Measurements from ENCODE around the gene SNX19.
"Not testable (repeated sequence)": the region's sequence is repeated elsewhere in the genome, so short reads cannot be mapped to it uniquely, and the experiment has no call there.

The SNX19 gene, protein sequence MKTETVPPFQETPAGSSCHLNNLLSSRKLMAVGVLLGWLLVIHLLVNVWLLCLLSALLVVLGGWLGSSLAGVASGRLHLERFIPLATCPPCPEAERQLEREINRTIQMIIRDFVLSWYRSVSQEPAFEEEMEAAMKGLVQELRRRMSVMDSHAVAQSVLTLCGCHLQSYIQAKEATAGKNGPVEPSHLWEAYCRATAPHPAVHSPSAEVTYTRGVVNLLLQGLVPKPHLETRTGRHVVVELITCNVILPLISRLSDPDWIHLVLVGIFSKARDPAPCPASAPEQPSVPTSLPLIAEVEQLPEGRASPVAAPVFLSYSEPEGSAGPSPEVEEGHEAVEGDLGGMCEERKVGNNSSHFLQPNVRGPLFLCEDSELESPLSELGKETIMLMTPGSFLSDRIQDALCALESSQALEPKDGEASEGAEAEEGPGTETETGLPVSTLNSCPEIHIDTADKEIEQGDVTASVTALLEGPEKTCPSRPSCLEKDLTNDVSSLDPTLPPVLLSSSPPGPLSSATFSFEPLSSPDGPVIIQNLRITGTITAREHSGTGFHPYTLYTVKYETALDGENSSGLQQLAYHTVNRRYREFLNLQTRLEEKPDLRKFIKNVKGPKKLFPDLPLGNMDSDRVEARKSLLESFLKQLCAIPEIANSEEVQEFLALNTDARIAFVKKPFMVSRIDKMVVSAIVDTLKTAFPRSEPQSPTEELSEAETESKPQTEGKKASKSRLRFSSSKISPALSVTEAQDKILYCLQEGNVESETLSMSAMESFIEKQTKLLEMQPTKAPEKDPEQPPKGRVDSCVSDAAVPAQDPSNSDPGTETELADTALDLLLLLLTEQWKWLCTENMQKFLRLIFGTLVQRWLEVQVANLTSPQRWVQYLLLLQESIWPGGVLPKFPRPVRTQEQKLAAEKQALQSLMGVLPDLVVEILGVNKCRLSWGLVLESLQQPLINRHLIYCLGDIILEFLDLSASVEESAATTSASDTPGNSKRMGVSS

DNA sequence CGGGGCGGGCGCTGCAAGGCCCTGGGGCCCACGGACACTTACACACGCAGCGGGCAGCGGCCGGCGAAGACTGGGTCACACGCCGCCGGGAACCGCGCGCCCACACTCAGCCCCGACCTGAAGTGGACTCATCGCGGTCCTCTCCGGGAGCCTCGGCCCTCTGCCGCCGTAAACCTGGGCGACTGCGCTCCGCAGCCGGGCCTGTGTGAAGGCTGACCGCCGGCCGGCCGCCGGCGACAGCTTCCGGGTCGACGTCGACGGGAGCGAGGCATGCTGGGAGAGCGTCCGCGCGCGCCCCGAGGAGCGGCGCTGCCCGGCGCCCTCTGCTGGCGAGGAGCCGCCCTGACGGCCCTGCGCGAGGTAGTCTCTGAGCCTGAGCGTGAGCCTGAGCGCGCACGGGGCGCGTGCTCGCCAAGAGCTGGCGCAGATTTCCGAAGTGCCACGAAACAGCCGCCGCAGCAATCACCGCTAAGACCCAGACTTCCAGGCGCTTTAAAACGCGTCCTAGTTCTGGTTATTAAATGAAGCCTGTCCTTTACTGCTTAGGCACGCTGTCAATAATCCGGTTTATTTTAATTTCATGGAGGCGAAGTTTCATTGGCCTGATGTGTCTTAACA lies at the start of gene SNX19:
SNX19 (minus strand) TSS at position 242 of the 618 bp plus-strand sequence. CDS start 540 bp downstream, outside the sequence.
- peak; percentile 78 to 79 for DNase-seq (ENCODE audit: low read depth in 2 of 2)

DNA sequence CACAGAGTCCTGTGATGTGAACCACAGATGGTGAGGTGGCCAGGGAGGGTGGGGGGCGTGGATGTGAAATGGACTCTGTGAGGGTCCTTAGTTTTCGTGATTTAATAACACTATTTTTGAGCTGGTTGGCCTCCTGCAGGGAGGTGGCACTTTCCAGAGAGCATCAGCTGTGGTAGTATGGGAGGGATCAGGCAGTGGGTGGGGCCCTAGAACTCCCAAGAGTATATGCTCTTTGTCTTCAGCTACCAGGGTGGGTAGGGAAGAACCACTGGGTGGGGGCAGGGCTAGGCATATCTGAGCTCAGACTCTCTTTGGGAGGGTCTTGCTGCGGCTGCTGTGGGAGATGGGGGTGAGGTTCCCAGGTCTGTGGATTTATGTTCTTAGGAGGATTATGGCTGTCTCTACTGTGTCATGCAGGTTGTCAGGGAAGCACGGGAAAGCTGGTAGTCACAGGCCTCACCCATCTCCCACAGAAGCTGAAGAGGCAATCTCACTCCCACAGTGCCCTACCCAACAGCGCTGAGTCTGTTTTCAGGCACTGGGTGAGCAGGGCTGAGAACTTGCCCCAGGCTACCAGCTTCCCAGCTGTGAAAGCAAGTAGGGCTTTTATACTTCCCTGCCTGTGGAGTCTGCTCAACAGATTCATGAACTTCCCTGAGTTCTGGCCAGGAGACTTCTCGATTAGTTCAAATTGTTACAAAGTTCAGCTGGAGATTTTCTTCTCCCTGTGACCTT lies 47.9 kb upstream of the SNX19 start:
- no peak for DNase-seq (ENCODE audit: low read depth in 2 of 2)

DNA sequence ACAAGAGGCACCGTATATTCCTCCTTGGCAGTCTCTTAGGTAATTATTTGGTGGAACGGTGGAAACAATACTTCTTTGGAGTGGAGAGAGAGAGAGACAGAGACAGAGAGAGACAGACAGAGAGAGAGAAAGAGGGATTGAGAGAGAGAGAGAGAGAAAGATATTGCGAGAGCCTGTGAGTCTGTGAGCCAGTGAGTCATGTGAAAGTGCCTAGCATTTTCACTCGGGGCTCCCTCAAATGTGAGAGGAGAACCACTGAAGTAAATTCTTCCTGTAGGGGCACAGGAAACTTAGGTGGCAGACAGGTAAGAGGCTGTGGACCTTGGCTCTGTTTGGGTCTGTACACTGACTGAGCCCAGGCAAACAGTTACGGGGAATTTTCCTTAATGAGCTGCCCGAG lies 31.6 kb upstream of the SNX19 start:
- no peak for DNase-seq (ENCODE audit: low read depth in 2 of 2)

DNA sequence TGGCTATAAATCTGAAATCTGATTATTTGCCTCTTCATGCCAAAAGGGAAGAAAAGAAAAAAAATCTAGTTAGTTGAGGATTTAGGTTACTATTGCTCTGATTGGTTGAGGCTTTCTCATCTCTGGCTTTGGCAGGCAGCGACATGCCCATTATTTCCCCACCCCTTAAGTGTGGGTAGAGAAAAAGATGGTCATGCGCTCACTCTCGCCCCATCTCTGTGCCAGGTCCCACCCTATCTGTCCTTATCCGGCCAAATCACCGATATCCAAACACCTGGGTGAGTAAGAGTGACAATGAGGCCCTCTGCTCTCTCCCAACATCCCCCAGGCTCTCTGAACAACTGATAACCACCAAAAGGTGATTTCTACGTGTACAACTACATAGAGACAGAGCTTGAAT lies 31.2 kb upstream of the SNX19 start:
- no peak for DNase-seq (ENCODE audit: low read depth in 2 of 2)

DNA sequence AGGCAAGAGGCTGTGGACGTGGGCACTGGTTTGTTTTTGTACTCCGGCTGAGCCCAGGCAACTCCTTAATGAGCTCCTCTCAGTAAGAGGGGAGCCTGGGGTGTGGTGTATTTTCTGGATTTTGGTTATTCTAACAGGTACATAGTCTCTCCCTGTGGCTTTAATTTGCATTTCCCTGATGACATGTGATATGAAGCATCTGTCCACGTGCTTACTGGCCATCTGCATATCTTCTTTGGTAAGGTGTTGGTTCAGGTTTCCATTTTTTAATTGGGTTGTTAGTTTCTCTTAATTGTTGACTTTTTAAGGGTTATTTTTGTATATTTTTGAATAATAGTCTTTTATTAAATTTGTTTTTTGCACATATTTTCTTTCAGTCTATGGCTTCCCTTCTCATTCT lies 30.8 kb upstream of the SNX19 start:
- no peak for DNase-seq (ENCODE audit: low read depth in 2 of 2)

DNA sequence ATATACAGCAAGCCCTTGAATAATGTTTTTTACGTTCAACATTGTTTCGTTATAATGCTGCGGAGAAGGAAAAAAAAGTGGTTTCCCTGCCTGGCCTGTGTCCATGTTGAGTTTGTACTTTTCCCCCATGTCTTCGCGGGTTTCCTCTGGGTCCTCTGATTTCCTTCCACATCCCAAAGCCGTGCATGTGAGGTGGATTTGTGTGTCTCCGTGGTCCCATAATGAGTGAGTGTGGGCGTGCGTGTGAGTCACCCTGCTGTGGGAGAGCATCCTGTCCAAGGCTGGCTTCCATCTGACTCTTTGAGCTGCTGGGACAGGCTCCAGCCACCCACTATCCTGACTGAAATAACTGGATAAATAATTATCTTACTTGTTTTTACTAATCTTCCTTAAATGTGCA lies 29.6 kb upstream of the SNX19 start:
- DNase-seq (ENCODE audit: low read depth in 2 of 2): no peak

DNA sequence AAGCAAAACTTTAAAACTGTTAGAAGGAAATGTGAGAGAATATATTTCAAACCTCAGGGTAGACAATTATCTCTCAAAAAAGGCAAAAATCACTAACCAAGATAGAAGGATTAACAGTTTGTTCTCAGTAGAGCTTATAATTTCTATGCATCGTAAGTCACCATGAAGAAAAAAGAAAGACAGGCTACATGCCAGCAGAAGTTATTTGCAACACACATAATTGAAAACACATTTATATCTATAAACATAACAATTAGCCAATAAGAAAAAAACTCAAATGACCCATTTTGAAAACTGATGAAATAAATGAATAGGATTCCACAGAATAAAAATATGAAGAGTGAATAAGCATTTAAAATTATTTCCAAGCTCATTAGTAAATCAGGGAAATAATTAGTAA lies 24.4 kb upstream of the SNX19 start:
- no peak for DNase-seq (ENCODE audit: low read depth in 2 of 2)

DNA sequence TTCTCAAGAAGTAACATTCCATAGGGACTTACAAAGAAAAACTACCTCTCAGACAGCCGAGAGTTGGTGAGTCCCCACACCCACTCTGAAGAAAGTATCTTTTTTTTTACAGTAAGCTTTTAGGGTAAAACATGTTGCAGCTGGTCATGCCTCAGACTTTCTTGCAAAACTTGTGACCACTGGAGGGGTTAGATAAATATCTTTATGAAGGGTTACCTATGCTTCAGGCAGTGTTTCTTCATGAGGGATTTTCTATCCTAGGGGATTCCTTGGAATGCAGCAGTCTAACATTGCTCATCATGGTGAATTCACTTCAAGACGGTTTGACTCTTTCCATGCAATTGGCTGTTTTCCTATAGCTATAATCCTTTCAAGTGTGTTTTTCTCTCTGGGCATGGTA lies 20.8 kb upstream of the SNX19 start:
- no peak for DNase-seq (ENCODE audit: low read depth in 2 of 2)

DNA sequence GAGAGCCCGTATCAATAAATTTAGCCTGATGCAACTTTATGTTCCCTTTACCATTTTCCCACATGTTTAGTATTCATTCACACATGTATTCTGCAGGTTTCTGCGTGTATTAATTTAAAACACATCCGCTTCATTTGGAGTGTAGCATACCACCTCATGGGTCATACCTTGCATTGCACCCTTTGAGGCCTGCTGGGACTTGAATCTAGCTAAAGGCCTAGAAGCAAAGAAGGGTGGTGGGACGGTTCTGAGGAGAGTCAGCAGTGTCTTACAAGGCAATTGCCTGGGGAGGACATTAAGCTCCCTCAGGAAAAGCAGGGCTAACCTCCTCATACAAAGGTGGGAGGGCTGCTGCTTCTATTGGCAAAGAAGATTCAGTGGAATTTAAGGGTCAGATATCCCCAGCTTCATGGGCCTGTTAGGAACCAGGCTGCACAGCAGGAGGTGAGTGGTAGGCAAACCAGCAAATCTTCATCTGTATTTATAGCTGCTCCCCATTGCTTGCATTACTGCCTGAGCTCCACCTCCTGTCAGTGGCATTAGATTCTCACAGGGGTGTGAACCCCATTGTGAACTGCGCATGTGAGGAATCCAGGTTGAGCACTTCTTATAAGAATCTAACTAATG lies 15.9 kb upstream of the SNX19 start:
- DNase-seq (ENCODE audit: low read depth in 2 of 2): no peak

DNA sequence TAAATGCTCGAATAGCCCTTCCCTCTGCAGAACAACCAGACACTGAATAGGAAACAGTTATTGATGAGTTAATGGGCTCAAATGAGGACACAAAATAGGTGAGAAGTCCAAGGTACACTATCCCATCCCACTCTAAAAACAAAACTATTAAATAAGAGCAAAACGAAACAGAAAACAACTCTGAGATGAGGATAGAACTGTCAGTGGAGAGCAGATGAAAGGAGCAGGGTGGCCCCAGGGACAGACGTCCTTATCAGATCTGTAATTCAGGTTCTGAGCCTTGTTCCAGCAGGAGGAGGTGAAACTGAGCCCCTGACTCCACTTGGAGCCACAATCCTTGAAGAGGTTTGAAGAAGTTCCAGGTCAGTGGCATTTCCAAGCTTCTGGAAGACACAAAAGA lies 8.5 kb upstream of the SNX19 start:
- no peak for DNase-seq (ENCODE audit: low read depth in 2 of 2)

DNA sequence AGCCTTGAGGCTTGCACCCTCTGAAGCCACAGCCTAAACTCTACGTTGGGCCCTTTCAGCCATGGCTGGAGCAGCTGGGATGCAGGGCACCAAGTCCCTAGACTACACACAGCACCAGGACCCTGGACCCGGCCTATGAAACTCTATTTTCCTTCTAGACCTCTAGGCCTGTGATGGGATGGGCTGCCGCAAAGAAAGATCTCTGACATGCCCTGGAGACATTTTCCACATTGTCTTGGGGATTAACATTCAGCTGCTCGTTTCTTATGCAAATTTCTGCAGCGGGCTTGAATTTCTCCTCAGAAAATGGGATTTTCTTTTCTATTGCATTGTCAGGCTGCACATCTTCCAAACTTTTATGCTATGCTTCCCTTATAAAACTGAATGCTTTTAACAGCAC lies 4.3 kb upstream of the SNX19 start:
- DNase-seq (ENCODE audit: low read depth in 2 of 2): not testable (repeated sequence)

DNA sequence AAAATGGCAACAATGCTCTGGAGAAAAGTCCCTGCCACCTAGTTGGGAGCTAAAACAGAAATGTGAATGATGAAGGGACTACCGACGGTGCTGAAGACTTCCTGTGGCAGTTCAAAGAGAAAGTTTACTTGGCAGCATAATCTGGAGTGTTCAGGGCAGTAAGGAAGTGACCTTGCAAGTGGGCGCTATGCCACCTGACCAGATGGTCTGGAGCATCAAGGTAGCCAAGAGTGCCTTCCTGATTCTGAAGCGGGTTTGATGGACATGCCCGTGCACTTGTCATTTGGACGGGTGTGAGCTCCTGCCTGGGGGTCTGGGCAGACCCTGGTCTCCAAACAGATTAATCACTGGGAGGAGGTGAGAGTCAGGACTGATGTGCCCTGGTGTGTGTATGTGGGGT lies 1.8 kb upstream of the SNX19 start:
- DNase-seq (ENCODE audit: low read depth in 2 of 2): no peak

DNA sequence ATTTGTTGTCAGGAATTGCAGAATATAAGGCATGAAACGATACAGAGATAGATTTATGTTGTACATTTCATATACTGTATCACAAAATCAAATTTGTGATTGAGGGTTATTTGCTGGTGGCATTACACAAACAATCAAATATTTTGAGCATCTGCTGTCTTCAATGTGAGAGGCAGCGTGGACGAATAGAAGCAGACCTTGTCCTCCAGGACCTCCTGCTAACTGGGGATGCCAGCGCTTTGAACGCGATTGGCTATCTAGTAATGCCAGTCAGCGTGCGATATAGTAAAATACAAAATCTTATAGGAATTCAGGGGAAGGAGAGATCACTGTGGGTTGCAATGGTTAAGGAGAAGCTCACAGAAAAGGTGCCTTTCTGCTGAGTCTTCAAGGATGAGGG lies 631 bp upstream of the SNX19 start:
- no peak for DNase-seq (ENCODE audit: low read depth in 2 of 2)

DNA sequence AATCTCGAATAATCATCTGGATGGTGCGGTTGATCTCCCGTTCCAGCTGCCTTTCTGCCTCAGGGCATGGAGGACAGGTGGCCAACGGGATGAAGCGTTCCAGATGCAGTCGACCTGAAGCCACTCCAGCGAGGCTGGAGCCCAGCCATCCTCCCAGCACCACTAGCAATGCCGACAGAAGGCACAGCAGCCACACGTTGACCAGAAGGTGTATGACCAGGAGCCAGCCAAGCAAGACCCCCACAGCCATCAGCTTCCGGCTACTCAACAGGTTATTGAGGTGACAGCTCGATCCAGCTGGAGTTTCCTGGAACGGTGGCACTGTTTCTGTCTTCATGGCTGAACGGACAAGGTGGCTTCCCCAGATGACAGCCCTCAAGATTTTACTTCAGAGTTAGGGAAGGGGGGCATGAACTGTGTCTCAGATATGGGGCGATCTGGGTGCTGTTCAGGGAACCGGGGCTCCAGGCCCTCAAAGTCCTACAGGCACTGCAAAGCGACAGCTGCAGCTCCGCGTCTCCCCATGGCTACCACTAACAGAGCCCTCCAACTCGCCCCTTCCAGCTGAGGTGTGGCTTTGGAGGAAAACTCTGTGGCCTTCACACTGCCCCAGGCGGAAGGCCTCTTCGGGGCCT lies 559 bp downstream of the SNX19 start:
- no peak for DNase-seq (ENCODE audit: low read depth in 2 of 2)

DNA sequence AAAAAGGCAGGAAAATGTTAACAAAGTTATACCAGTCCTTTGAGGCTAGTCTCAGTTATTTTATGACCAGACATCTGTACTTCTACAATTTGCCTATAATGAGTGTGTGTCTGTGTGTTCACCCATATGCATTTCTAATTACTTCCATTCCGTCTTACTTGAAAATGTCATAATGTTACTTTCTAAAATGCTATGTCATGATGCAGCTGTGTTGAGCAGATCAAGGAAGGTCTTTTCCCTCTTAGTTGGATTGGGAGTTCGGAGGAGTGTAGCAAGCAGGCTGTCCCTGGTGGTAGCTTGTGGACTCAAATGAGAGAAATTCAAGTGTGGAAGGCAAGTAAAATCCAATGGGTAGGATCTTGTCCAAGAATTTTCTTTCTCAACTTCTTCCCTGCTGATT lies 3.0 kb downstream of the SNX19 start:
- DNase-seq (ENCODE audit: low read depth in 2 of 2): no peak

DNA sequence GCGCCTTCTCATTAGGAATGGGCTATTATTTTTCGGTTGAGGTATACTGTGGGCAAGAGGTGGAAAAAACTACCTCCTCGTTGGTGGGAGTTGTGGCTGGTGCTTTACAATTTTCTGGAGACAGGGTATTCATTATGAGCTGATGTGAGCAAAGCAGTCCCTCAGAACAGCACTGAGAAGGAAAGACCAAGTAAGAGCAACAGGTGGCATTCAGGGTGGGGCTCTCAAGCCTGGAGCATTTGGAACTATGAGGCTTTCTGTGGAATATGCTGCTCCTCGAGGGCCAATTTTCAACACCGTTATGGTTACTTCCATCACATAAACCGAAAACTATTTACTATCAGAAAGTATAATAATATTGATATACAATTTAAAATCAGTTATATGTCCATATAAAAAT lies 3.7 kb downstream of the SNX19 start:
- no peak for DNase-seq (ENCODE audit: low read depth in 2 of 2)

DNA sequence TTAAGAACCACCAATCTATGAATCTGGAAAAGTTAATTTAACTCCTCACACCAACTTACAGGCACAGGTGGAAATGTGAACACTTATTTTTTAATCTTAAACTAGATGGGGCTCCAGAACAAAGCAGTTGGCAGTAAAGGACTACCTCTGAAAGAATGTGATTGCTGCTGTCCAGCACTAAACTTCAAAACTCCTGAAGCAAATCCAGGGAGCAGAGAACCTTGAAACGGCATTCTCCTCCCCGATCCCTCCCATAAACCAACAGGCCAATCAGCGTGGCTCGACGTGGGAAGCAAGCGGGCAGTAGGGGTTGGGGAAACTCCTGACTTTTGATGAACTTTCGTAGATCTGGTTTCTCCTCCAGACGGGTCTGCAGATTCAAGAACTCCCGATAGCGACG lies 5.0 kb downstream of the SNX19 start:
- no peak for DNase-seq (ENCODE audit: low read depth in 2 of 2)

DNA sequence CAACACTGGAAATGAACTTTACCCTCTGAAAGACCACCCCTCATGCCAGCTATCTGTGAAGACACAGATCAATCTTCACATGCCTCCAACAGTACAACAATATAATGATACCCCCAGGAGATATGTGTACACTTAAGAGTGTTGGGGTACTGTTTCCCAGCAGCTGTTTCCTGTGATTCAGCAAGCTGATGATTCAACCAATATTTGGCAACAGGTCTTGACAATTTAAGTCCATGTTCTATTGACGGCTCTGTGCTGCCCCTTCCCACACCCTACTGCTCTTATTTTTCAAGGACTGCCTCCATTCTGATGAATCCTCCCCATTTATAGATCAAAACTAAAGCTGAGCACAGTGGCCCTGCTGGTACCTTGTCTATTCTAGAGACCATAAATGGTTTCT lies 6.6 kb downstream of the SNX19 start:
- no peak for DNase-seq (ENCODE audit: low read depth in 2 of 2)

DNA sequence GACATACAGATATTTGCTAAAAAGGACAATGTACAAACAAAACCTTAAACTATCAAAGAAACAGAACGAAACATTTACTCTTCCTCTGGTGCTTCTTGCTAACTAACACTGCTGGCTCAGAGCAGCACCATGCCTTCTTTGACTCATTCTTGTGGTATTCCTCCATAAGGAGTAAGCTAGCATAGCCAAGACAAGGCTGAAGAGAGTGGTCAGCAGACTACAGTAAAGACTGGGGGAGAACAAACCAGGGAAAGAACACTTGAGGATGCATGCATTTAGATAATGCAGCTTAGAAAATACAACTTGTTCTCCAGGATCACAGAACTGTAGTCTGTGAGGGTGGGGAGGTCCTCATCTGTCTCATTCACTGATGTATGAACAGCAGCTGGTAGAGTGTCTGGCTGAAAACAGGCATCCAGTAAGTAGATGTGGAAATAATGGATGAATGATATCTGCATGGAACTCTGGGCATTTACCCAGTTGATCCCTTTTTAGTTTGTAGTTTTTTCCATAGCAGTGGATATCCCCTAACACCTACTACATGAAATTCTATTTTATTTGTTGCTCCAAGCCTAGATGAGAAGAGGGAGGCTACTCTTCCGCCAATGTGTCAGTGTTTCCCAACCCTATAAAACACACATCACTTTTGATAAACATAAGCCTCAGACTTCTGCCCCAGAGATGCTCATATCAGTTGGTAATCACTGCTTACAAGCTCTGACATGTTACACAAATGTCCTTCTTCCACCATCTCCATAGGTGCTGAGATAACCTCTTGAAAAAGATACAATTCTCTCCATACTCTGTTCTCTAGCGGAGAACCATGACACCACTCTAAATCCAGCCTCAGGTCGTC lies 7.3 kb downstream of the SNX19 start:
- no peak for DNase-seq (ENCODE audit: low read depth in 2 of 2)

DNA sequence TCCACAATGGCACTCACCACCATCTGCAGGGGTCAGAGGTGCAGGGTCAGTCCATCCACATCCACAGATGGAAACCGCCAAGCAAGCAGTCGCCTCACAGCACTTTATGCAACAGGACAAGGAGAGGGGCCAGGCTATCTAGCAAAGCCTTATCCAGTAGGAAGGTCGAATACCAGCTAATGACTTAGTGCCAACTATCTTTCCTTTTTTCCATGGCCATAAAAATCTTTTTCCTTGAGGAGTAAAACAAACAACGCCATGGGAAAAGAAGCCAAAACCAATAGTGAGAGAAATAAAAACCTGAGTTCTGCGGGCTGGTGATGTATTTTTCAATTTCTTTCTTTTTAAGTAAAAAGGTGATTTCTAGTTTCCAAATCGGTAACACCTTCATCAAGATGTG lies 8.2 kb downstream of the SNX19 start:
- no peak for DNase-seq (ENCODE audit: low read depth in 2 of 2)
